Endodermal cell (in vitro differentiated cells): ENCODE results near the gene GNMT. TPM values are rescaled to one million over a fixed set of nuclear protein-coding genes. Genes with fewer than 3 reads are reported as not detected.

Source experiments
- DNase-seq: peaks from one replicate; pipeline ENCODE4 v3.0.0-alpha.2; 2017
- H3K27ac ChIP-seq: 2 replicates; pipeline ENCODE4 v1.5.1; 2013; ENCODE audit warnings: mild to moderate bottlenecking, low read depth, low read length, moderate library complexity
- H3K27me3 ChIP-seq: 2 replicates; pipeline ENCODE4 v1.6.1; 2013; ENCODE audit warnings: mild to moderate bottlenecking, low read length, moderate library complexity; ENCODE audit not compliant: insufficient read depth, control insufficient read depth, poor library complexity, severe bottlenecking
- H3K36me3 ChIP-seq: 2 replicates; pipeline ENCODE4 v1.7.0; 2013; ENCODE audit warnings: mild to moderate bottlenecking, low read length, moderate library complexity; ENCODE audit not compliant: control insufficient read depth, insufficient read depth
- H3K4me1 ChIP-seq: one replicate; pipeline ENCODE4 v1.7.0; 2013; ENCODE audit warnings: low read length; ENCODE audit not compliant: control insufficient read depth, insufficient read depth
- H3K4me3 ChIP-seq: 2 replicates; pipeline ENCODE4 v1.5.1; 2013; ENCODE audit warnings: mild to moderate bottlenecking, low read length, moderate library complexity
- H3K9ac ChIP-seq: 2 replicates; pipeline ENCODE4 v1.6.1; 2013; ENCODE audit warnings: mild to moderate bottlenecking, low read length, moderate library complexity; ENCODE audit not compliant: poor library complexity, severe bottlenecking; ENCODE audit errors: extremely low read depth
- H3K9me3 ChIP-seq: 2 replicates; pipeline ENCODE4 v1.6.1; 2013; ENCODE audit warnings: mild to moderate bottlenecking, low read length, moderate library complexity; ENCODE audit not compliant: control insufficient read depth
- H3K27ac Mint-ChIP-seq: 2 replicates; pipeline ENCODE4 v1.8.0; 2020; ENCODE audit warnings: mixed read lengths
- H3K27me3 Mint-ChIP-seq: 2 replicates; pipeline ENCODE4 v1.8.0; 2021; ENCODE audit warnings: mild to moderate bottlenecking, mixed read lengths; ENCODE audit not compliant: insufficient read depth
- H3K36me3 Mint-ChIP-seq: 2 replicates; pipeline ENCODE4 v1.8.0; 2020; ENCODE audit warnings: low read depth, mixed read lengths
- H3K4me1 Mint-ChIP-seq: 2 replicates; pipeline ENCODE4 v1.8.0; 2020; ENCODE audit warnings: mixed read lengths
- H3K4me3 Mint-ChIP-seq: 2 replicates; pipeline ENCODE4 v1.8.0; 2020; ENCODE audit warnings: mild to moderate bottlenecking, moderate library complexity, mixed read lengths
- H3K9me3 Mint-ChIP-seq: 2 replicates; pipeline ENCODE4 v1.8.0; 2020; ENCODE audit warnings: mild to moderate bottlenecking, mixed read lengths
- CTCF ChIP-seq: fragments of 200-600 bp; sonication (generic); conservative IDR thresholded peaks from 2 replicates; pipeline ENCODE4 v1.5.0; 2021; ENCODE audit warnings: antibody characterized with exemption, mild to moderate bottlenecking
- WGBS, 2 experiments: methylation state at CpG; one replicate each; pipeline versions ENCODE4 v1.1.5 to v1.1.7; 2013; ENCODE audit warnings: missing lambda C conversion rate in 2 of 2, mixed read lengths in 1 of 2; ENCODE audit not compliant: insufficient coverage in 1 of 2, insufficient read length in 1 of 2; 5-methylcytosine and 5-hydroxymethylcytosine counted together
- long read RNA-seq, 4 experiments: library from polyadenylated mRNA in 2 of 4; library from RNA in 1 of 4; library from capped mRNA in 1 of 4; stranded (forward) in 3 of 4; unstranded in 1 of 4; transcript quantifications; one replicate each; pipeline ENCODE4 v2.0.0, GENCODE V29; 2020 to 2021; ENCODE audit warnings: inconsistent platforms in 1 of 4
- polyA plus RNA-seq, 2 experiments: library from polyadenylated mRNA; stranded (reverse); fragments of 50-300 nt; gene quantifications; one replicate each; pipeline ENCODE4 v1.2.3, GENCODE V29; 2013
- total RNA-seq, 2 donors: library from RNA; stranded (reverse); fragmentation: NEBNext Ultra II Directional in 1 of 2; extraction: Animal tissue kit (Norgen Biotek cat#: 25700) in 1 of 2; gene quantifications; 2 replicates in 1 of 2; 3 replicates in 1 of 2; pipeline ENCODE4 v1.2.1, GENCODE V29; 2021

Gene GNMT
- total RNA-seq = under 1 TPM; 0.75 to 0.84 TPM
- polyA plus RNA-seq (2013, experiment 1 of 2) = 1.1 TPM
- 1.1 TPM for polyA plus RNA-seq (2013, experiment 2 of 2)
- long read RNA-seq, experiment 1 = 0 reads
- long read RNA-seq, experiment 2 = 0 reads
- long read RNA-seq, experiment 3 = 0 reads
- long read RNA-seq, experiment 4, partial matches to known transcripts = 0 of 1 reads
- long read RNA-seq, experiment 4, other reads (novel, unspliced or antisense) = 1 of 1 reads

GRCh38 chr6:42960243-42961019 lies at the start of gene GNMT:
GNMT (plus strand) TSS chr6:42960754; CDS start chr6:42960768, 14 bp downstream.
- Mint-ChIP-seq H3K9me3 (no peaks in the 10 kb centered on the region), H3K4me3 (peak within 1 kb of the TSS; percentile 66), H3K27ac (peak within 1 kb of the TSS; percentile 61), H3K27me3 (peaks cover 33% of the 10 kb centered on the region), H3K4me1 (peaks cover 6% of the 10 kb centered on the region), H3K36me3 (peaks cover 17% of the 10 kb centered on the region)
- TF ChIP-seq CTCF = no peak
- 6 to 8% methylated on average over 44 to 62 of the region's 62 CpGs for WGBS, 2 experiments
- H3K27ac ChIP-seq = no peak within 1 kb of the TSS
- no peak within 1 kb of the TSS for H3K9ac ChIP-seq
- peak; percentile 94 for DNase-seq
- H3K4me1 ChIP-seq = no peaks in the 10 kb centered on the region
- peak within 1 kb of the TSS; percentile 83 for H3K4me3 ChIP-seq
- no peaks in the 10 kb centered on the region for H3K9me3 ChIP-seq
- no peaks in the 10 kb centered on the region for H3K36me3 ChIP-seq
- peaks cover 28% of the 10 kb centered on the region for H3K27me3 ChIP-seq

GRCh38 chr6:42911171-42912021 lies 49.2 kb upstream of the GNMT start:
- Histone ChIP-seq H3K9ac (peak overlapping the region; percentile 55), H3K4me3 (peak overlapping the region; percentile 79), H3K36me3 (no peaks in the 10 kb centered on the region), H3K27me3 (no peaks in the 10 kb centered on the region), H3K4me1 (no peaks in the 10 kb centered on the region), H3K9me3 (no peaks in the 10 kb centered on the region), H3K27ac (peak overlapping the region; percentile 64)
- H3K9me3 Mint-ChIP-seq = no peaks in the 10 kb centered on the region
- H3K4me1 Mint-ChIP-seq = no peaks in the 10 kb centered on the region
- H3K4me3 Mint-ChIP-seq = peak overlapping the region; percentile 68
- peak; percentile 70 for TF ChIP-seq CTCF
- DNase-seq = peak; percentile 92
- H3K27ac Mint-ChIP-seq = peak overlapping the region; percentile 95
- no peaks in the 10 kb centered on the region for H3K36me3 Mint-ChIP-seq
- H3K27me3 Mint-ChIP-seq = peaks cover 2% of the 10 kb centered on the region
- WGBS, 2 experiments = 4 to 15% methylated on average over 18 to 49 of the region's 49 CpGs

GRCh38 chr6:42914546-42914945 lies 46.0 kb upstream of the GNMT start:
- Histone ChIP-seq H3K36me3 (no peaks in the 10 kb centered on the region), H3K4me3 (no peak overlapping the region), H3K9ac (no peak overlapping the region), H3K27ac (no peak overlapping the region), H3K4me1 (no peaks in the 10 kb centered on the region), H3K27me3 (no peaks in the 10 kb centered on the region), H3K9me3 (no peaks in the 10 kb centered on the region)
- no peaks in the 10 kb centered on the region for H3K4me1 Mint-ChIP-seq
- peaks cover 2% of the 10 kb centered on the region for H3K27me3 Mint-ChIP-seq
- DNase-seq = no peak
- TF ChIP-seq CTCF = no peak
- 86 to 90% methylated on average over 4 of the region's 4 CpGs for WGBS, 2 experiments
- H3K9me3 Mint-ChIP-seq = no peaks in the 10 kb centered on the region
- no peak overlapping the region for H3K4me3 Mint-ChIP-seq
- no peak overlapping the region for H3K27ac Mint-ChIP-seq
- H3K36me3 Mint-ChIP-seq = no peaks in the 10 kb centered on the region
